Measurements from ENCODE around the gene FBXW7.

- TF ChIP-seq CTCF (IDR thresholded peaks at IDR 0.05) = no peak
- TF ChIP-seq POLR2A (IDR thresholded peaks at IDR 0.05) = no peak
Measured at GRCh38 chr4:152363086-152363485, 172.8 kb downstream of the FBXW7 start.
